ENCODE data around the gene MED8.

DNA sequence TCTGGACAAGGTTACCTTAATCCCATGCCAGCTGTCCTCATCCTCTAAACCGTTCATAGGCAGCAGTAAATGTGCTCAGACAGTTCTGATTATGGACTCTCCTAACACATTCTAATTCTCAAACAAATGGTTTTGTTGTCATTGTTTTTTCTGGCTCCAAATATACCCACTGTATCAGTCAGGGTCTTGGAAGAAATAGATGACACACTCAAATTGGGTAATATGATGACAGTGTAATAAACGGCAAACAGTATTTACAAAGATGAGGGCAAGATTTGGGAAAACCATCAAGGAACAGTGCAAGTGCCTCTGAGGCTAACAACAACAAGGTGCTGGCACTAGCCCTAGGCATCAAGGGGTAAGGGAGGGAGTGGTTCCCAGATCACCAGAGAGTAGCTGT, 35.1 kb downstream of the MED8 start:
- TF ChIP-seq RAD21 (IDR thresholded peaks at IDR 0.05; ENCODE audit: low read length) (no peak), CHD1 (IDR thresholded peaks at IDR 0.05; ENCODE audit: low read depth, low read length) (no peak)

Data from IMR-90 (cell line).